GM18951 (cell line): Measurements from ENCODE around the gene PXYLP1.
A peak's percentile ranks its signal among the peaks of the same experiment; 100 is the strongest.
"Not testable (repeated sequence)": the region's sequence is repeated elsewhere in the genome, so short reads cannot be mapped to it uniquely, and the experiment has no call there.

ENCODE experiments used
- POLR2A ChIP-seq: IDR thresholded peaks from 4 replicates; pipeline ENCODE4 v1.6.1; 2011; ENCODE audit warnings: mild to moderate bottlenecking; ENCODE audit not compliant: insufficient read length, insufficient read depth; ENCODE audit errors: extremely low read depth
- in situ Hi-C: fragments of 300-500 bp; cut with MboI; formaldehyde crosslinking; loops from one replicate; pipeline ENCODE4 v1.12.0; 2022; ENCODE audit warnings: low sequenced_read_pairs, mixed read lengths, inconsistent platforms; ENCODE audit not compliant: unreplicated experiment

PXYLP1 gene

DNA sequence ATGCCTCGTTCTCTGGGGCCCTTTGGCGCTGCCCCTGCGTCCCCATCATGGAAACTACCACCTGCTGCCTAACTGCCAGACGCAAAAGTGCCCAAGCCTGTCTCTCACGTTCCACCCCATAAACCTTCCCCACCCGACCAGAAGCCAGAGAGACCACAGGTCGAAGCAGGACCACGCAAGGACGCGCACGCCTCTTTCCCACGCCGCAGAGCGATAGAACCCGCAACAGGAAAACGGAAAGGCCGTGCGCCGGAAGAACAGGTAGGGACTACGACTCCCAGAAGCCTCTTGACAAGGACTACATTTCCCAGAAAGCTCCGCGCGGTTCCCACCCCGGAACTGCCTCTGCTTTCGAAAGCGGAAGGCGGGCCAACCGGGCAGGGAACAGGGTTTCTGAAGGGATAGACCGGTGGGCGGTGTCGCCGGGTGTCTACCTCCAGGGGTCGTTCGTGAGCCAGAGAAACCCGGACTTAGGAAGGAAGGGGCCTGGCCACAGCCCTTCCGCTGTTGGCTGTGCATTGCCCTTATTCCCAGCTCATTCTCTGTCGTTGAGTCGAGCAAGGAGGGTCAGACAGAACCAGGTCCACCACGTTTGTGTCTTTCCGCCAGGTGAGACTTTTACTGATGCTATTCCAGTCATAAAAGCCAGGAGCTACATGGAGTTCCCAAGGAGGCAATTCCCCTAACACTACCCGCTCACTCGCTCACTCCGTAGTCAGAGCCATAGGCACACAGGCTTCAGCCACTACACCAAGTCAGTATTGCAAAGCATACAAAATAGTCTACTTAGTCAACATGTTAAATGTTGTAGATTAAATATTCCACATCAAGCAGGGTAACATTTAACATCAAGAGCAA, 80.1 kb downstream of the PXYLP1 start:
- in situ Hi-C loops, result no loop called here
- peak; percentile 88 for TF ChIP-seq POLR2A

DNA sequence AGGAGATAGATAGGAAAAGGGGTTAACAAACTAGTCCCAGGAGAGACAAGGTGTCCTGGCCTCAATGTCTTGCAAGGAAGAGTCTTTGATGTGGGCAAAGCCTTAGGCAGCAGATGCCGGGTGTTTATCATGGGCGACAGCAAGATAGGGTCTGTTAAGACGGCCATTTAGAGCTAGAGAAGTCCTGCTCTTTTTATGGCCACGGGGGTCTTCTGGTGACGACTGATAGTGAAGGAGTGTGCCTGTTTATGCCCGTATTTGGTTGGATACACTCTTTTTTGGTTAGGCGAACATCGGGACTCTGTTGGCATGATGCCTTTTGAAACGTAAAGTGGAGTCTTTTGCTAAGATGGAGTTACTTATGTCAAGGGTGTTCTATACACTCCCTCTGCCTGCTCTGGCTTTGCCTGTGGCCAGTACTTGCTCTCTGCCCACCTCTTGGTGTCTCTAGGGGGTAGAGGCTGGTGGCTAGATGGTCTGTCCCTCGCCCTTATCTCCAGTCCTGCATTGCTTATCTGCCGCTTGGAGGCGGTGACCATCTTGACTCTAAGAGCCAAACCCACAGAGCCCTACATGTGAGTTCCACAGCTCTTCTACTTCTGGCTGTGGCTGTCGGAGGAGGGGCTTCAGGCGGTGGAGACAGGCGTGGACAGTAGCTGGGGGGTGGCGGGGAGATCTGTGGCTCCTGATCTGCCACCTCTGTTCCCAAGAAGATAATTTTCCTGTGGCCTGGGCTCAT, 80.9 kb downstream of the PXYLP1 start:
- in situ Hi-C loops, result no loop called here

DNA sequence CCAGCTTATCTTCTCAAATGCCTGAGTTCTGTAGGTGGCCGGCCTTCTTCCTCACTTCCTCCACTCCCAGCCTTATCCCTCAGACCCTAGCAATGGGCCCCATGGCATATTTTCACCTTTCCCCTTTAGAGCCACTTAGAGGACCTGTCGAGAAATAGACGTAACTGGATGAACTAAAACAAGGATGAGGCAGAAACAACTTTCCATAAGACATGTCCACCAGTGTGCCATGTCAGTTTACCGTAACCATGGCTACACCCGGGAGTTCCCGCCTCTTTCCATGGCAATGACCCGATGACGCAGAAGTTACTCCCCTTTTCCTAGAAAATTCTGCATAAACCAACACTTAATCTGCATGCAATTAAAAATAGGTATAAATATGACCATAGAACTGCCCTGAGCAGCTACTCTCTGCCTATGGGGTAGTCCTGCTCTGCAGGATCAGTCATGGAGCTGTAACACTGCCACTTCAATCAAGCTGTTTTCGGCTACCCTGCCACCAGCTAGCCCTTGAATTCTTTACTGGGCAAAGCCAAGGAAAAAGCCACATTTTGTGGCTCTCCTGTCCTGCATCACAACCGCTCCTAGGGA, 81.6 kb downstream of the PXYLP1 start:
- in situ Hi-C loops, result no loop called here
- no peak for TF ChIP-seq POLR2A

More for the DNA sequence above, 80.9 kb downstream of the PXYLP1 start:
- TF ChIP-seq POLR2A, result no peak

DNA sequence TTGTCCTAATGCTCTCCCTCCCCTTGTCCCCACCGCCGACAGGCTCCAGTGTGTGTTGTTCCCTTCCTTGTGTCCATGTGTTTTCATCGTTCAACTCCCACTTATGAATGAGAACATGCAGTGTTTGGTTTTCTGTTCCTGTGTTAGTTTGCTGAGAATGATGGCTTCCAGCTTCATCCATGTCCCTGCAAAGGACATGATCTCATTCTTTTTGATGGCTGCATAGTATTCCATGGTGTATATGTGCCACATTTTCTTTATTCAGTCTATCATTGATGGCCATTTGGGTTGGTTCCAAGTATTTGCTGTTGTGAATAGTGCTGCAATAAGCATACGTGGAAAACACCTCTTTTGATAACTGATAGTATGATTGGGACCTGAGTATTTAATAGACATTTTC, 82.8 kb downstream of the PXYLP1 start:
- in situ Hi-C loops, result not testable (repeated sequence)

DNA sequence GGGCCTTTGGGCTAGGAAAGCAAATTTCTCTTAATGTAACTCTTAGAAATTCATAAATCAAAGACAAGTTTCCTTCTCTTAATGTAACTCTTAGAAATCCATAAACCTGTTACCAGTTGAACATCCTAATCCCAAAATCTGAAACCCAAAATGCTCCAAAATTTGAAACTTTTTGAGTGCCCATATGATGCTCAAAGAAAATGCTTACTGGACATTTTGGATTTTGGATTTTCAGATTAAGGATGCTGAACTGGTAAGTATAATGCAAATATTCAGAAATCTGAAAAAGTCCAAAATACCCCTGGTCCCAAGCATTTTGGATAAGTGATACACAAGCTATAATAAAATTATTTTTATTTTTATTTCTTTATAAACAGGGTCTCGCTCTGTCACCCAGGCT, 85.2 kb downstream of the PXYLP1 start:
- in situ Hi-C loops, result no loop called here
- no peak for TF ChIP-seq POLR2A

DNA sequence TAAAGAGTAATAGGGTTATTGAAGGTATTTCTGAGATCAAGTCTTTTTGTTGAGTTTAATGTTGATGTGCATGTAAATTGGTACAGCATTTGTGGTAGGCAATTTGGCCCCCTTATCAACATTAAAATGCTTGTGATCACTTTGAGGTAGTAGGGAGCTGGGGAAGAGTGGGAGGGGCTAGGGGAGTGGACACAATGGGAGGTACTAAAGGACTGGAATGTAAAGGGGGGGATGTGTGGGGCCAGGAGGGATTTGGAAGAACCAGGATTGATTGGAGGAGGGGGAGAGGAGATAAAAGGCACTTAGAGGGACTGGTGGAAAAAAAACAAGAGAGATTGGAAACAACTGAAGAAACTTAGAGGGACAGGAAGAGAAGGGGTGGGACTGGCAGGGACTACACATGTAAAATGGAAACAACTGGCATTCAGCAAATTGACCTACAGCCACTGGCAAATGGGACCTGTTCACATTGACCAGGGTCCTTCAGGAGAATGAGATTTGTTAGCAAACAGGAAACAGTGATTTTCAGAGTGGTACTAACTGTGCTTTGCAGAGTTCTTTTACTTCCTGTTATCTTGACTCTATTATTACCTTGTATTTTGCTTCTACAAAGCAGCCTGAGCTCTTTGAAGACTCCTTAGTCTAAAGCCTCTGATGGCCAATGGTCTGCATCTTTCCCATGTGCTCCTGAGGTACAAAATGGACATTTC, 88.9 kb downstream of the PXYLP1 start:
- in situ Hi-C loops, result no loop called here
- TF ChIP-seq POLR2A, result no peak

DNA sequence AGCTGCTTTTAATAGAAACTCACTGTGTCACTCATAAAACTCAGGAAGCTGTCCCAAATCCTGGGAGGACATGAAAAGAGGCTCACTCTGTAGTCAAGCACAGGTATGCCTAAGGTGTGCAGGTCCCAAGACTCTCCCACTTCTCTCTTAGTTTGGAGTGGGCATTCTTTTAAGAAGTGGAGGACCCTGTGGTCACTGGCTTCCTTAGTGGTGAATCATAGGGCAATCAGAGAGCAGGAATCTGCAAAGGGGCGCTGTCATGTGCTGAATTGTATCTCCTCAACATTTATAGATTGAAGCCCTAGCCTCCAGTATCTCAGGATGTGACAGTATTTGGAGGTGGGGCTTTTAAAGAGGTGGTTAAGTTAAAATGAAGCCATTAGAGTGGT, 89.5 kb downstream of the PXYLP1 start:
- in situ Hi-C loops, result no loop called here

DNA sequence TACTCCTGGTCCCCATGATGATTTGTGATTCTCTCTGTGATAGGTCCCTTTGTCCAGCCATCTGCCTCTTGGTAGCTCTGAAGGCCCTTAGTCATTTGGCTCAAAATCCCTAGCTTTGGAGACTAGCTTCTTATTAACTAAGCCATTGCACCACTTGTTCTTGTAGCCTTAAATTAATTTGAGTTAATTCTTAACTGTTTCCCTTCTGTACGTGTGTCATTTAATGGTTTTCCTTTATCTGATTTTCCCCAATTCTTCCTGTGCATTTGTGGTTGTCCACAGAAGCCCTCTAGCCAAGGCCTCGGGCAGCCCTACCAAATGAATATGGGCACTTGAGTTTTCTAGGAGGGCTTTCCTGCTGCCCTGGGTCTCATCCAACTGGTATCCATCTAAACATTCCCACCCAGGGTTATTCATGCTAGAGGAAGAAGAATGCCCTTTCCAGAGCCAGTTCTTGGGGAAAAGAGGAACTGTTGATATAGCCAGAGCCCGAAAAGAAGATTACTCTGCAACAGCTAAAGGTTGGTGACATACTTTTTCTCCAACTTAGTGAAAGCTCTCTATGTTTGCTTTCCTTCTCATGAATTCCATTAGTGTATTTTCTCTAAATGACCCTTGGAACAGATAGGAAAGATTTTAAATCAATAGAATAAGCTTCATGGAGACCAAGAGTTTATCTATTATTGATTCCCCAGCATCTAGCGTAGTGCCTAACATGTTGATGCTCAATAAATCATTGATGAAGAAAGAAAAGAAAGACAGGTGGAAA, 92.5 kb downstream of the PXYLP1 start:
- in situ Hi-C loops, result no loop called here
- no peak for TF ChIP-seq POLR2A

More for the DNA sequence above, 89.5 kb downstream of the PXYLP1 start:
- TF ChIP-seq POLR2A, result no peak

DNA sequence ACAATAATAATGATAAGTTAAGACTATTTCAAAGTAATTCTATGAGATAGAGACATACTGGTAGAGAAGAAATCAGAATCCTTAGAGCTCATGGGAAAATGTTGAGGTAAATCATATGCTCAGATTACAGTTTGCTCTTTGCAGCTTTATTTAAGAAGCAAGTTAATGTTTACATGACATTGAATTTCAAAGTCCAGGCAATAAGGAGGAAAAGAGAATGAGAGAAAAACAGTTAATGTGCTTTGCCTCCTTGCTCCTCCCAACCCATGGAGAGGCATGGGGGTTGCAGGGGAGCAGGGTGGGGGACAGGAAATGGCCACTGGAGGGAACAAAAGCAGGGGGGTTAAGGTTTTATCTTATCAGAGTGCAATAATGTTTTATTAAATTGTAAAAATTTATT, 94.5 kb downstream of the PXYLP1 start:
- no peak for TF ChIP-seq POLR2A
- in situ Hi-C loops, result no loop called here

DNA sequence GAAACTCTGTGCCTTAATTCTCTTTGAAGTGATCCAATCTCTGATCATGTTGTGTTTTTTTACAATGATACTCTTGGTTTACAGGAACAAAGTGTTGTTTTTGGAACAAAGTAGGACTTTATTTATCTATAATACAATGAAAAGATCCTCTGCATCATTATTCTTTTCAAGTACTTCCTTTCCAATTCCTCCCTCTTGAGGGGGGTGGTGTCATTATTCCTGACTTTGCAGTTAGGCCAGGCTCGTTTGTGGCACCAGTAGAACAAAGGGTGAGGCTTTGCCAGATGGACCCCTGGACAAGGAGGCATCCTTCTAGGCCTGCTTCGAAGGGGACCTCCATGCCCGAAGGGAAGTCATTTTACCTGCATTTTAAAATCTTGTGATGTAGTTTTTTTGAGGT, 95.0 kb downstream of the PXYLP1 start:
- no peak for TF ChIP-seq POLR2A
- in situ Hi-C loops, result no loop called here

DNA sequence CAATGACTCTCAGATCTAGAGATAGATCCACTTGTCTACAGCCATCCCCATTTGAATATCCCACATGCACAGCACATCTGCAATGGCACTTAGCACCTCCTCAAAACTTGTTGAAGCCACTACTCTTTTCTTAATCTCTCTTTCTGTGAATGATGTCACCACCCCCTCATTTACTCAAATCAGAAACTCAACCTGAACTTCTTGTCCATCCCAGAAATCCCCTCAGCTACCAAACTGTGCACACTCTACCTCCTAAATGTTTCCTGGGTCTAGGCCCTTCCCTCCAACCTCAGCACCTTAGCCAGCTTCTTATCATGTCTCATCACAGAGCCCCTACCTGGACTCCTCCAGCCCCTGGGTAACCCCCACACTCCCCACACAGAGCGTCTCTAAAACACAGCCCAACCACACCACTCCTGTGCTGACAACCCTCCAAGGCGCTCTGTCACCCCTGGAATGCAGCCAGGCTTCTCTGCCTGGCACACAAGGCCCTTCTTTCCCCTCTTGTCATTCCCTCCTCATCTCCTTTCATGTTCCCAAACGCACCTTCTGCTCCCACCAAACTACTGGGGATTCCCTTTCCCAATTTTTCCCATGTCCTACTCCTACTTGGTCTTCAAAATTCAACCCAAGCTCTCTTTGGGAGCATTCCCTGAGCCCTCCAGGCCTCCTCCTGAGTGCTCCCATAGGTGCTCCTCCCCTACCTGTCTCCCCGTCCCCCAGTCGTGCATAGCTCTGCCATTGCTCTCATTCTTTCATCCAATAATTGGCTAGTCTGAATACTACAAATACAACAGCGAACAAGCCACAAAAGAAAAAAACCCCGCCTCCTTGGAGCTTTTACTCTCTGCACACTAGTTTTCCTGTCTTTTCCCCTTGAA, 96.9 kb downstream of the PXYLP1 start:
- no peak for TF ChIP-seq POLR2A
- in situ Hi-C loops, result no loop called here

DNA sequence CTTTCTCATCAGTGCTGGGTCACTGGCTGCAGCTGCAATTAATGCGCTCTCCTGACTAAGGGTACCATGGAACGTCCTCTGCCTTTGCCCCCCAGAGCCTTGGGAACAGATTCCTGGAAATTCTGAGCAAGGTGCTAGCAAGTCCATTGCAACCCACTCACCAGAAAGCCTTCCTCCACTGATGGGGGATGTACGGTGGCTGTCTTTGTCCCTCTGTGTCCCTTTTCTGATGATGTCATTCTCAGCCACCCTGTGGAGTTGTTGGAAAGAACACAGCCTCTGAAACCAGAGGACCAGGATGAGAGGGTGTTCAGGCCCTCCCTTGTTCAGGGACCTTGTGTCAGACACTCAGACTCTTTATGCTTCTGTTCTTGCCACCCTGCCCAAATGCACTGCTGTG, 98.6 kb downstream of the PXYLP1 start:
- TF ChIP-seq POLR2A, result no peak

More for the DNA sequence above, 98.6 kb downstream of the PXYLP1 start:
- in situ Hi-C loops, result no loop called here
